H9 (cell line): ENCODE results near the gene LOXHD1. TPM values are rescaled to one million over a fixed set of nuclear protein-coding genes. Genes with fewer than 3 reads are reported as not detected.

Experiments used
- DNase-seq: peaks from one replicate; pipeline ENCODE4 v3.0.0-alpha.2; 2017
- H2AFZ ChIP-seq: one replicate; pipeline ENCODE4 v1.6.1; 2013; ENCODE audit warnings: mild to moderate bottlenecking, low read length, control low read depth, moderate library complexity
- H2AK5ac ChIP-seq: 2 replicates; pipeline ENCODE4 v1.6.1; 2013; ENCODE audit warnings: low read length, control low read depth, mixed read lengths; ENCODE audit not compliant: insufficient read length
- H2BK120ac ChIP-seq: one replicate; pipeline ENCODE4 v1.6.1; 2013; ENCODE audit warnings: low read depth, mild to moderate bottlenecking, low read length, control low read depth, inconsistent platforms; ENCODE audit not compliant: poor library complexity, severe bottlenecking
- H2BK12ac ChIP-seq: 2 replicates; pipeline ENCODE4 v1.6.1; 2013; ENCODE audit warnings: low read length, control low read depth, mixed read lengths, low read depth; ENCODE audit not compliant: insufficient read length
- H2BK15ac ChIP-seq: 2 replicates; pipeline ENCODE4 v1.6.1; 2013; ENCODE audit warnings: low read depth, low read length, control low read depth
- H2BK20ac ChIP-seq: one replicate; pipeline ENCODE4 v1.6.1; 2013; ENCODE audit warnings: low read depth, mild to moderate bottlenecking, low read length, control low read depth, inconsistent platforms; ENCODE audit not compliant: poor library complexity, severe bottlenecking
- H2BK5ac ChIP-seq: 2 replicates; pipeline ENCODE4 v1.6.1; 2013; ENCODE audit warnings: low read length, control low read depth, mixed read lengths; ENCODE audit not compliant: insufficient read length
- H3K14ac ChIP-seq: 2 replicates; pipeline ENCODE4 v1.6.1; 2013; ENCODE audit warnings: low read length, control low read depth; ENCODE audit not compliant: insufficient read depth
- H3K18ac ChIP-seq: 2 replicates; pipeline ENCODE4 v1.6.1; 2013; ENCODE audit warnings: low read depth, mild to moderate bottlenecking, mixed read lengths, low read length, control low read depth; ENCODE audit not compliant: insufficient read length
- H3K23ac ChIP-seq: 2 replicates; pipeline ENCODE4 v1.6.1; 2013; ENCODE audit warnings: low read length, control low read depth, mixed read lengths, low read depth; ENCODE audit not compliant: insufficient read length
- H3K23me2 ChIP-seq: 2 replicates; pipeline ENCODE4 v1.6.1; 2013; ENCODE audit warnings: low read depth, mild to moderate bottlenecking, mixed read lengths, low read length, control low read depth; ENCODE audit not compliant: insufficient read length, poor library complexity, severe bottlenecking
- H3K27ac ChIP-seq: 2 replicates; pipeline ENCODE4 v1.5.1; 2013; ENCODE audit warnings: low read length, control low read depth, mixed read lengths, low read depth; ENCODE audit not compliant: insufficient read length
- H3K27me3 ChIP-seq: 2 replicates; pipeline ENCODE4 v1.6.1; 2013; ENCODE audit warnings: low read length, control low read depth, inconsistent platforms; ENCODE audit not compliant: insufficient read depth
- H3K4ac ChIP-seq: 2 replicates; pipeline ENCODE4 v1.6.1; 2013; ENCODE audit warnings: low read depth, mild to moderate bottlenecking, control low read depth, inconsistent platforms, low read length, moderate library complexity
- H3K4me1 ChIP-seq: 2 replicates; pipeline ENCODE4 v1.6.1; 2013; ENCODE audit warnings: low read length, control low read depth, inconsistent platforms; ENCODE audit not compliant: insufficient read depth
- H3K4me2 ChIP-seq: 2 replicates; pipeline ENCODE4 v1.6.1; 2013; ENCODE audit warnings: low read length, control low read depth, mixed read lengths; ENCODE audit not compliant: insufficient read length, insufficient read depth
- H3K56ac ChIP-seq: 2 replicates; pipeline ENCODE4 v1.6.1; 2013; ENCODE audit warnings: low read depth, mild to moderate bottlenecking, mixed read lengths, low read length, control low read depth; ENCODE audit not compliant: insufficient read length
- H3K79me1 ChIP-seq: 2 replicates; pipeline ENCODE4 v1.6.1; 2013; ENCODE audit warnings: low read depth, mild to moderate bottlenecking, moderate library complexity, low read length, control low read depth, inconsistent platforms; ENCODE audit not compliant: insufficient read depth, poor library complexity, severe bottlenecking
- H3K79me2 ChIP-seq: 2 replicates; pipeline ENCODE4 v1.6.1; 2013; ENCODE audit warnings: low read length, control low read depth, inconsistent platforms; ENCODE audit not compliant: insufficient read depth
- H3K9ac ChIP-seq: 2 replicates; pipeline ENCODE4 v1.6.1; 2013; ENCODE audit warnings: low read length, control low read depth, mixed read lengths; ENCODE audit not compliant: insufficient read length; ENCODE audit errors: extremely low read depth
- H3K9me3 ChIP-seq: one replicate; pipeline ENCODE4 v1.6.1; 2013; ENCODE audit warnings: low read depth, low read length, inconsistent platforms; ENCODE audit not compliant: control insufficient read depth
- H3T11ph ChIP-seq: one replicate; pipeline ENCODE4 v1.6.1; 2013; ENCODE audit warnings: mild to moderate bottlenecking, low read length, control low read depth, inconsistent platforms
- H4K20me1 ChIP-seq: one replicate; pipeline ENCODE4 v1.6.1; 2013; ENCODE audit not compliant: control insufficient read depth, insufficient read length, insufficient read depth
- H4K5ac ChIP-seq: 2 replicates; pipeline ENCODE4 v1.6.1; 2013; ENCODE audit warnings: low read depth, mild to moderate bottlenecking, mixed read lengths, low read length, control low read depth; ENCODE audit not compliant: insufficient read length
- H4K8ac ChIP-seq: replicated peaks from 2 replicates; pipeline ENCODE4 v1.6.1; 2013; ENCODE audit warnings: low read length, control low read depth, mixed read lengths, low read depth; ENCODE audit not compliant: insufficient read length
- H4K91ac ChIP-seq: 2 replicates; pipeline ENCODE4 v1.6.1; 2013; ENCODE audit warnings: low read depth, mild to moderate bottlenecking, moderate library complexity, mixed read lengths, low read length, control low read depth; ENCODE audit not compliant: insufficient read length
- H3K27ac Mint-ChIP-seq, 3 experiments: 2 replicates in 2 of 3; 3 replicates in 1 of 3; pipeline ENCODE4 v1.8.0; 2020 to 2021; ENCODE audit warnings: mixed read lengths in 3 of 3, mild to moderate bottlenecking in 1 of 3, moderate library complexity in 1 of 3
- H3K27me3 Mint-ChIP-seq: 2 replicates; pipeline ENCODE4 v1.8.0; 2021; ENCODE audit warnings: low read depth, mild to moderate bottlenecking, moderate library complexity, mixed read lengths
- H3K36me3 Mint-ChIP-seq, 3 experiments: 2 replicates in 2 of 3; 3 replicates in 1 of 3; pipeline ENCODE4 v1.8.0; 2020 to 2021; ENCODE audit warnings: low read depth in 3 of 3, mixed read lengths in 3 of 3; ENCODE audit not compliant: insufficient read depth in 1 of 3
- H3K4me1 Mint-ChIP-seq, 2 experiments: 2 replicates each; pipeline ENCODE4 v1.8.0; 2020; ENCODE audit warnings: mixed read lengths in 2 of 2
- H3K4me3 Mint-ChIP-seq, 2 experiments: 2 replicates in 1 of 2; 3 replicates in 1 of 2; pipeline ENCODE4 v1.8.0; 2020 to 2021; ENCODE audit warnings: mild to moderate bottlenecking in 2 of 2, mixed read lengths in 2 of 2, moderate library complexity in 1 of 2
- H3K9me3 Mint-ChIP-seq, 2 experiments: 2 replicates in 1 of 2; 3 replicates in 1 of 2; pipeline ENCODE4 v1.8.0; 2020; ENCODE audit warnings: mild to moderate bottlenecking in 2 of 2, mixed read lengths in 2 of 2, moderate library complexity in 1 of 2
- CTCF ChIP-seq: fragments of 200-600 bp; sonication (generic); conservative IDR thresholded peaks from 3 replicates; pipeline ENCODE4 v1.8.0; 2021; ENCODE audit warnings: antibody characterized with exemption, mild to moderate bottlenecking
- WGBS: extraction: QIAGEN DNeasy Blood & Tissue Kit; methylation state at CpG from one replicate; pipeline ENCODE4 v1.1.7; 2013; ENCODE audit warnings: missing lambda C conversion rate, low lambda C conversion rate, mixed read lengths; ENCODE audit not compliant: insufficient read length; ENCODE audit errors: extremely low coverage; 5-methylcytosine and 5-hydroxymethylcytosine counted together
- total RNA-seq: library from RNA; stranded (reverse); gene quantifications from 2 replicates; pipeline ENCODE4 v1.2.1, GENCODE V29; 2021

LOXHD1 gene
- total RNA-seq, 1 experiment from 2014 or later: 0.07 TPM

GRCh38 chr18:46528037-46528436 is 129.0 kb downstream of the LOXHD1 start:
- no peak overlapping the region for H3K9ac ChIP-seq
- H3K9me3 Mint-ChIP-seq: no peaks in the 10 kb centered on the region
- DNase-seq: no peak
- no peak overlapping the region for H4K91ac ChIP-seq
- H3K27me3 ChIP-seq: no peaks in the 10 kb centered on the region
- no peak overlapping the region for H2BK12ac ChIP-seq
- H3K56ac ChIP-seq: no peak overlapping the region
- H3K23me2 ChIP-seq: no peaks in the 10 kb centered on the region
- H3T11ph ChIP-seq: no peak overlapping the region
- no peak overlapping the region for H3K4me3 Mint-ChIP-seq
- no peak overlapping the region for H3K18ac ChIP-seq
- no peaks in the 10 kb centered on the region for H3K79me2 ChIP-seq
- no peak overlapping the region for H2AK5ac ChIP-seq
- H4K5ac ChIP-seq: no peak overlapping the region
- H2BK15ac ChIP-seq: no peak overlapping the region
- H2AFZ ChIP-seq: no peak overlapping the region
- no CpG with 5 or more reads among the region's 3 CpGs for WGBS
- no peaks in the 10 kb centered on the region for H4K20me1 ChIP-seq
- H3K27ac Mint-ChIP-seq: no peak overlapping the region
- H3K4me1 ChIP-seq: no peaks in the 10 kb centered on the region
- H2BK120ac ChIP-seq: no peak overlapping the region
- no peak overlapping the region for H2BK20ac ChIP-seq
- no peaks in the 10 kb centered on the region for H3K9me3 ChIP-seq
- no peak overlapping the region for H4K8ac ChIP-seq
- H3K27ac ChIP-seq: no peak overlapping the region
- TF ChIP-seq CTCF: no peak
- H3K4me2 ChIP-seq: no peak overlapping the region
- H3K27me3 Mint-ChIP-seq: peaks cover 2% of the 10 kb centered on the region; the same call in 1 of the 2 replicates
- H3K36me3 Mint-ChIP-seq: no peaks in the 10 kb centered on the region; a peak in 1 of 7 replicates
- H3K4me1 Mint-ChIP-seq: no peaks in the 10 kb centered on the region
- H3K14ac ChIP-seq: no peak overlapping the region
- H3K4ac ChIP-seq: no peak overlapping the region
- no peak overlapping the region for H3K23ac ChIP-seq
- no peak overlapping the region for H2BK5ac ChIP-seq
- no peaks in the 10 kb centered on the region for H3K79me1 ChIP-seq
